GM12878 (cell line): ENCODE data around the gene FHOD3. TPM values are rescaled to one million over a fixed set of nuclear protein-coding genes. Genes with fewer than 3 reads are reported as not detected.

Experiments
- ATAC-seq: fragments of 200-7000 bp; cut with Tn5 transposase; 3 replicates; pipeline ENCODE4 v1.9.1; 2020; ENCODE audit warnings: mild to moderate bottlenecking, moderate library complexity
- BruUV-seq: library from RNA; stranded (reverse); fragments of 400-500 nt; replicated peaks from 2 replicates; lab custom pipeline; 2021; lab: Mats Ljungman, UMichigan
- CTCF ChIA-PET: fragments of 300-600 bp; sonication (Branson Sonifier 250); formaldehyde crosslinking; extraction: SDS; loops from one replicate; lab custom pipeline; 2021; ENCODE audit warnings: inconsistent platforms; lab: Yijun Ruan, JAX
- POLR2A ChIA-PET: fragments of 350-600 bp; formaldehyde crosslinking; extraction: SDS; loops from one replicate; lab custom pipeline; 2021; ENCODE audit warnings: inconsistent platforms; lab: Charles Lee
- RAD21 ChIA-PET: fragments of 300-600 bp; sonication (Branson Sonifier 250); formaldehyde crosslinking; loops from one replicate; lab custom pipeline; 2023; ENCODE audit warnings: antibody characterized with exemption; ENCODE audit not compliant: unreplicated experiment; lab: Charles Lee
- SMC1A ChIA-PET: fragments of 300-600 bp; sonication (Branson Sonifier 250); formaldehyde crosslinking; loops from one replicate; lab custom pipeline; 2023; ENCODE audit not compliant: unreplicated experiment, uncharacterized antibody; lab: Charles Lee
- DNase-seq: peaks from one replicate; pipeline ENCODE4 v3.0.0-alpha.2; 2011; ENCODE audit warnings: low read depth, low spot score
- FAIRE-seq: peaks from 3 replicates; lab custom pipeline; 2011; peaks lifted over from hg19 to GRCh38; lab: Jason Lieb, UNC
- H2AFZ ChIP-seq: 2 replicates; pipeline ENCODE4 v1.6.0; 2011; ENCODE audit warnings: low read depth, low read length, control low read depth; ENCODE audit not compliant: control insufficient read depth
- H3K27ac ChIP-seq: 2 replicates; pipeline ENCODE4 v1.5.1; 2011; ENCODE audit warnings: control low read depth; ENCODE audit not compliant: control insufficient read depth, insufficient read depth
- H3K27me3 ChIP-seq, 2 experiments: replicated peaks in 1 of 2; 2 replicates each; pipeline versions ENCODE4 v1.6.0 to v1.6.1; 2011; ENCODE audit warnings: low read length in 1 of 2; ENCODE audit not compliant: control insufficient read depth in 2 of 2, insufficient read depth in 2 of 2
- H3K36me3 ChIP-seq, 2 experiments: 2 replicates each; pipeline ENCODE4 v1.5.1; 2011; ENCODE audit warnings: low read length in 1 of 2; ENCODE audit not compliant: control insufficient read depth in 2 of 2, insufficient read depth in 2 of 2
- H3K4me1 ChIP-seq: 2 replicates; pipeline ENCODE4 v1.6.1; 2011; ENCODE audit warnings: mild to moderate bottlenecking, low read length, moderate library complexity, mixed read lengths; ENCODE audit not compliant: control insufficient read depth, insufficient read depth
- H3K4me2 ChIP-seq: 2 replicates; pipeline ENCODE4 v1.6.0; 2011; ENCODE audit warnings: control low read depth; ENCODE audit not compliant: control insufficient read depth, insufficient read depth
- H3K4me3 ChIP-seq: fragments of 200-600 bp; sonication (generic); 2 replicates; pipeline ENCODE4 v1.5.1; 2016
- H3K79me2 ChIP-seq: 2 replicates; pipeline ENCODE4 v1.6.0; 2011; ENCODE audit warnings: low read length; ENCODE audit not compliant: control insufficient read depth, insufficient read depth
- H3K9ac ChIP-seq: 2 replicates; pipeline ENCODE4 v1.8.0; 2011; ENCODE audit warnings: low read length, control low read depth, mixed read lengths; ENCODE audit not compliant: control insufficient read depth, insufficient read depth
- H3K9me3 ChIP-seq: replicated peaks from 3 replicates; pipeline ENCODE4 v1.5.1; 2011; ENCODE audit warnings: mild to moderate bottlenecking, low read length; ENCODE audit not compliant: control insufficient read depth, insufficient read depth
- H4K20me1 ChIP-seq: 2 replicates; pipeline ENCODE4 v1.6.0; 2011; ENCODE audit not compliant: control insufficient read depth, insufficient read depth
- CBX3 ChIP-seq: fragments of 200-600 bp; sonication (generic); IDR thresholded peaks from 2 replicates; pipeline ENCODE4 v1.6.1; 2016; ENCODE audit warnings: low read depth, borderline replicate concordance
- EGR1 ChIP-seq, 2 experiments: IDR thresholded peaks; 1 replicate in 1 of 2; 2 replicates in 1 of 2; pipeline ENCODE4 v1.6.1; 2011 to 2012; ENCODE audit warnings: low read depth in 2 of 2, low read length in 2 of 2, borderline replicate concordance in 1 of 2, mild to moderate bottlenecking in 1 of 2, moderate library complexity in 1 of 2
- ESRRA ChIP-seq: IDR thresholded peaks from 2 replicates; pipeline ENCODE4 v1.6.1; 2012; ENCODE audit warnings: mild to moderate bottlenecking, low read length, improper control_type of control experiment
- HDAC2 ChIP-seq: fragments of 200-600 bp; sonication (generic); IDR thresholded peaks from 2 replicates; pipeline ENCODE4 v1.6.1; 2017
- KAT2A ChIP-seq: conservative IDR thresholded peaks from 2 replicates; pipeline ENCODE4 v1.6.1; 2011; ENCODE audit warnings: low read depth, low read length; ENCODE audit not compliant: control insufficient read depth
- MXI1 ChIP-seq: fragments of 150-350 bp; IDR thresholded peaks from 2 replicates; pipeline ENCODE4 v1.6.1; 2011; ENCODE audit warnings: low read depth, mild to moderate bottlenecking, inconsistent platforms, low read length, improper control_type of control experiment
- NFIC ChIP-seq: IDR thresholded peaks from 2 replicates; pipeline ENCODE4 v1.6.1; 2012; ENCODE audit warnings: low read depth, mild to moderate bottlenecking, inconsistent platforms, low read length, moderate library complexity
- NFYA ChIP-seq: IDR thresholded peaks from 2 replicates; pipeline ENCODE4 v1.6.1; 2011; ENCODE audit warnings: low read depth, mild to moderate bottlenecking, low read length, improper control_type of control experiment, borderline replicate concordance
- POLR2AphosphoS2 ChIP-seq: IDR thresholded peaks from 2 replicates; pipeline ENCODE4 v1.6.1; 2011; ENCODE audit warnings: low read depth, mild to moderate bottlenecking, low read length, improper control_type of control experiment, moderate library complexity
- RCOR1 ChIP-seq: conservative IDR thresholded peaks from 2 replicates; pipeline ENCODE4 v1.6.1; 2012; ENCODE audit warnings: low read depth, low read length, improper control_type of control experiment
- REST ChIP-seq: IDR thresholded peaks from 2 replicates; pipeline ENCODE4 v1.6.1; 2012; ENCODE audit warnings: mild to moderate bottlenecking, low read depth, low read length
- SMAD1 ChIP-seq: fragments of 450-650 bp; IDR thresholded peaks from 2 replicates; pipeline ENCODE4 v1.6.1; 2018; ENCODE audit warnings: mild to moderate bottlenecking, low read depth; ENCODE audit not compliant: partially characterized antibody
- SPI1 ChIP-seq: IDR thresholded peaks from 2 replicates; pipeline ENCODE4 v1.6.1; 2011; ENCODE audit warnings: low read depth, mild to moderate bottlenecking, low read length, moderate library complexity, borderline replicate concordance; ENCODE audit not compliant: insufficient read depth
- SREBF1 ChIP-seq: IDR thresholded peaks from 2 replicates; pipeline ENCODE4 v1.6.1; 2012; ENCODE audit warnings: mild to moderate bottlenecking, low read length
- YBX1 ChIP-seq: fragments of 450-650 bp; IDR thresholded peaks from 2 replicates; pipeline ENCODE4 v1.6.1; 2016; ENCODE audit warnings: antibody characterized with exemption
- ZNF217 ChIP-seq: fragments of 450-650 bp; IDR thresholded peaks from 2 replicates; pipeline ENCODE4 v1.6.1; 2017; ENCODE audit warnings: antibody characterized with exemption, mild to moderate bottlenecking
- WGBS: methylation state at CpG from one replicate; pipeline ENCODE4 v1.1.6; 2016; ENCODE audit warnings: low lambda C conversion rate; ENCODE audit not compliant: insufficient replicate concordance, insufficient coverage; ENCODE audit errors: missing lambda C conversion rate; 5-methylcytosine and 5-hydroxymethylcytosine counted together
- in situ Hi-C: fragments of 300-500 bp; cut with MboI; formaldehyde crosslinking; loops from 9 replicates; pipeline ENCODE4 v1.14.3; 2018; ENCODE audit warnings: mixed read lengths
- intact Hi-C: fragments of 100-400 bp; cut with micrococcal nuclease; formaldehyde crosslinking; loops from one replicate; pipeline ENCODE4 v1.14.2; 2022; ENCODE audit not compliant: unreplicated experiment
- polyA plus RNA-seq, 11 experiments: library from polyadenylated mRNA; depleted of rRNA in 4 of 11; unstranded in 6 of 11; stranded (reverse) in 5 of 11; fragments of >200 nt; fragmentation: Nextera tagmentation in 4 of 11; fragmentation: Illumina TruSeq in 1 of 11; extraction: Ambion mirVana in 4 of 11; extraction: Trizol in 1 of 11; gene quantifications; 1 replicate in 1 of 11; 2 replicates in 10 of 11; pipeline versions ENCODE4 v1.2.1 to v1.2.3, GENCODE V29; 2011 to 2016; ENCODE audit warnings: inconsistent platforms in 2 of 11, missing spikeins in 2 of 11, low read depth in 1 of 11
- total RNA-seq, 4 experiments: library from RNA; depleted of rRNA in 3 of 4; stranded (reverse); fragments of >200 nt in 3 of 4; fragmentation: Illumina TruSeq in 1 of 4; extraction: Trizol in 1 of 4; gene quantifications; 2 replicates each; pipeline versions ENCODE4 v1.2.1 to v1.2.3, GENCODE V29; 2013 to 2021

Gene FHOD3
- total and polyA plus RNA-seq, 10 of the 15 experiments (the other 5 are each of a cell fraction or from before 2014, with no cell fraction given), result 0.77 to 26.7 (median 10.4) TPM

GRCh38 chr18:36419188-36419899 is 121.8 kb downstream of the FHOD3 start:
- no peak for TF ChIP-seq ZNF217
- TF ChIP-seq NFIC, result no peak
- no peak for TF ChIP-seq MXI1
- TF ChIP-seq KAT2A, result no peak
- TF ChIP-seq ESRRA, result no peak
- no peak for TF ChIP-seq POLR2AphosphoS2
- TF ChIP-seq REST, result no peak
- TF ChIP-seq SPI1, result no peak
- no peak for TF ChIP-seq CBX3
- no peak for TF ChIP-seq NFYA
- TF ChIP-seq HDAC2, result no peak
- TF ChIP-seq SMAD1, result no peak
- TF ChIP-seq SREBF1, result no peak
- no peak for TF ChIP-seq YBX1
- TF ChIP-seq RCOR1, result no peak
- TF ChIP-seq EGR1 (IDR thresholded peaks at IDR 0.05; ENCODE audit: borderline replicate concordance in 1 of 2, low read depth in 2 of 2, low read length in 2 of 2), result no peak
- no peaks in the 10 kb centered on the region for H3K27me3 ChIP-seq
- DNase-seq (no peak), ATAC-seq (0 out of 3 replicates have a peak, but pooled peaks have one; percentile 7), FAIRE-seq (no peak)
- ChIA-PET RAD21 (interaction anchor here (0.7 to 4.4 kb wide), 20 partner anchors 11 to 324 kb away, joined by 3 to 51 read pairs (median 6); partner anchors contain the start of gene FHOD3), POLR2A (interaction anchor here (1.5 to 4.0 kb wide), 6 partner anchors 10 to 116 kb away, joined by 3 to 23 read pairs (median 19); no protein-coding TSS in a partner anchor), SMC1A (interaction anchor here (0.7 to 50.9 kb wide), 29 partner anchors 8 to 229 kb away, joined by 3 to 1180 read pairs (median 5); no protein-coding TSS in a partner anchor), CTCF (interaction anchor here (1.0 to 8.7 kb wide), 24 partner anchors 10 to 153 kb away, joined by 3 to 107 read pairs (median 6); partner anchors contain the start of gene FHOD3)
- intact Hi-C loops (loop anchor here (10.0 kb wide), 1 partner anchor 245 kb away; no protein-coding TSS in a partner anchor), in situ Hi-C loops (no loop called here)
- H3K4me1 ChIP-seq, result no peaks in the 10 kb centered on the region
- no peaks in the 10 kb centered on the region for H3K36me3 ChIP-seq
- H2AFZ ChIP-seq, result no peak overlapping the region
- no peaks in the 10 kb centered on the region for H3K9me3 ChIP-seq
- 95% methylated on average over 3 of the region's 3 CpGs for WGBS
- H3K79me2 ChIP-seq, result no peaks in the 10 kb centered on the region; the same call in 1 of the 2 replicates
- H3K9ac ChIP-seq, result no peak overlapping the region
- no peak overlapping the region for H3K4me3 ChIP-seq
- no peaks in the 10 kb centered on the region for H4K20me1 ChIP-seq
- no TSS peak for BruUV-seq
- H3K4me2 ChIP-seq, result no peak overlapping the region
- no peak overlapping the region for H3K27ac ChIP-seq
